Esophagus squamous epithelium (tissue), 5 donors: ENCODE results near the gene PEX7. TPM values are rescaled to one million over a fixed set of nuclear protein-coding genes. Genes with fewer than 3 reads are reported as not detected.
"Not testable (repeated sequence)": the region's sequence is repeated elsewhere in the genome, so short reads cannot be mapped to it uniquely, and the experiment has no call there.

ENCODE experiments used
- DNase-seq: peaks from one replicate; lab custom pipeline; 2025; lab: John Stamatoyannopoulos, UW
- H3K27ac ChIP-seq, 4 donors: fragments of 200-600 bp; sonication (generic); one replicate each; pipeline ENCODE4 v1.5.1; 2016 to 2019; ENCODE audit warnings: mild to moderate bottlenecking in 1 of 4
- H3K27me3 ChIP-seq, 4 donors: fragments of 200-600 bp; sonication (generic); 1 replicate in 3 of 4; 2 replicates in 1 of 4; pipeline versions ENCODE4 v1.5.1 to v1.6.0; 2017 to 2021; ENCODE audit warnings: antibody characterized with exemption in 1 of 4
- H3K36me3 ChIP-seq, 3 donors: fragments of 200-600 bp; sonication (generic); one replicate each; pipeline ENCODE4 v1.5.1; 2016 to 2019
- H3K4me1 ChIP-seq, 3 donors: fragments of 200-600 bp; sonication (generic); one replicate each; pipeline ENCODE4 v1.5.1; 2017 to 2019
- H3K4me3 ChIP-seq, 4 donors: fragments of 200-600 bp; sonication (generic); 1 replicate in 3 of 4; 2 replicates in 1 of 4; pipeline ENCODE4 v1.5.1; 2016 to 2019; ENCODE audit warnings: mild to moderate bottlenecking in 2 of 4, moderate library complexity in 1 of 4
- H3K9me3 ChIP-seq, 3 donors: fragments of 200-600 bp; sonication (generic); one replicate each; pipeline ENCODE4 v1.5.1; 2016 to 2019
- POLR2A ChIP-seq, 4 donors: fragments of 450-650 bp; IDR thresholded peaks; one replicate each; pipeline ENCODE4 v1.6.1; 2017; ENCODE audit warnings: antibody characterized with exemption in 4 of 4, mild to moderate bottlenecking in 4 of 4, moderate library complexity in 3 of 4
- WGBS, 2 donors: methylation state at CpG; one replicate each; pipeline ENCODE4 v1.1.5; 2018; 5-methylcytosine and 5-hydroxymethylcytosine counted together
- intact Hi-C: fragments of 100-400 bp; cut with DNase I; formaldehyde crosslinking; loops from one replicate; pipeline ENCODE4 v1.15.0; 2022
- total RNA-seq, 4 donors: library from RNA; depleted of rRNA; stranded (reverse); fragments of >200 nt; gene quantifications; one replicate each; pipeline ENCODE4 v1.1.0, GENCODE V29; 2016
- TF ChIP-seq, protein P1 (sequence below), 6 experiments: fragments of 450-650 bp in 4 of 6; fragments of 200-600 bp in 2 of 6; sonication (generic) in 2 of 6; IDR thresholded peaks; one replicate each; pipeline ENCODE4 v1.5.1; 2016 to 2019; ENCODE audit warnings: antibody characterized with exemption in 6 of 6, mild to moderate bottlenecking in 4 of 6, moderate library complexity in 4 of 6
- donor health status: DM: yes; HTN: yes; CAD: no.

The PEX7 gene
- total RNA-seq, 4 donors from 2014 or later = 5.4 to 14.2 (median 11.8) TPM

- WGBS, 2 donors = 84 to 96% methylated on average over 1 of the region's 1 CpG
- H3K9me3 ChIP-seq = no peaks in the 10 kb centered on the region
- no peaks in the 10 kb centered on the region for H3K4me1 ChIP-seq
- no peaks in the 10 kb centered on the region for H3K36me3 ChIP-seq
- H3K4me3 ChIP-seq = no peak overlapping the region
- no peak for TF ChIP-seq POLR2A (IDR thresholded peaks at IDR 0.05)
- TF ChIP-seq, protein P1, sequence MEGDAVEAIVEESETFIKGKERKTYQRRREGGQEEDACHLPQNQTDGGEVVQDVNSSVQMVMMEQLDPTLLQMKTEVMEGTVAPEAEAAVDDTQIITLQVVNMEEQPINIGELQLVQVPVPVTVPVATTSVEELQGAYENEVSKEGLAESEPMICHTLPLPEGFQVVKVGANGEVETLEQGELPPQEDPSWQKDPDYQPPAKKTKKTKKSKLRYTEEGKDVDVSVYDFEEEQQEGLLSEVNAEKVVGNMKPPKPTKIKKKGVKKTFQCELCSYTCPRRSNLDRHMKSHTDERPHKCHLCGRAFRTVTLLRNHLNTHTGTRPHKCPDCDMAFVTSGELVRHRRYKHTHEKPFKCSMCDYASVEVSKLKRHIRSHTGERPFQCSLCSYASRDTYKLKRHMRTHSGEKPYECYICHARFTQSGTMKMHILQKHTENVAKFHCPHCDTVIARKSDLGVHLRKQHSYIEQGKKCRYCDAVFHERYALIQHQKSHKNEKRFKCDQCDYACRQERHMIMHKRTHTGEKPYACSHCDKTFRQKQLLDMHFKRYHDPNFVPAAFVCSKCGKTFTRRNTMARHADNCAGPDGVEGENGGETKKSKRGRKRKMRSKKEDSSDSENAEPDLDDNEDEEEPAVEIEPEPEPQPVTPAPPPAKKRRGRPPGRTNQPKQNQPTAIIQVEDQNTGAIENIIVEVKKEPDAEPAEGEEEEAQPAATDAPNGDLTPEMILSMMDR (IDR thresholded peaks at IDR 0.05) = no peak
- intact Hi-C loops = no loop called here
- no peak overlapping the region for H3K27ac ChIP-seq
- no peak for DNase-seq
- H3K27me3 ChIP-seq = no peaks in the 10 kb centered on the region
Measured at GRCh38 chr6:136803608-136804007, 18.8 kb upstream of the PEX7 start.

GRCh38 chr6:136809091-136809860, 13.1 kb upstream of the PEX7 start:
- Histone ChIP-seq H3K4me3 (no peak overlapping the region), H3K27me3 (no peaks in the 10 kb centered on the region), H3K27ac (no peak overlapping the region), H3K9me3 (no peaks in the 10 kb centered on the region), H3K36me3 (no peaks in the 10 kb centered on the region), H3K4me1 (no peaks in the 10 kb centered on the region)
- DNase-seq = no peak
- intact Hi-C loops = no loop called here
- 75 to 79% methylated on average over 6 to 7 of the region's 7 CpGs for WGBS, 2 donors
- no peak for TF ChIP-seq POLR2A (IDR thresholded peaks at IDR 0.05)

DNA sequence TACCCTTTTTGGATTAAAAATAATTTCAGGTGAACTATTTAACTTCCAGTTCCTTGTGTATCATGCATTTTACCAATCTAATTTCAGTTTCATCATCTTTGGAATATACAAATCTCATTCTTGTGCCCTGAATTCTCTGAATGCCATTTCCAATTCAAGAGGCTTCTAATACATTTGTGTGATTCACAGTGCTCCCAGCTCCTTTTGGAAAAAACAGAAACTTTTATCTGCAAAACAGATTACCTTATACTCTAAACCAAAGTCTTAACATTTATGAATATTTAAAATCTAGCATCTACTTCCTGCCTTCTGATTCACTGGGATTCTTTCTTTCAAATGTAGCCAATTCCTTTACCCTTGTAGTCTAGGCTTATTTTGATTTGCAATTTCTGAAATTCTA, 11.1 kb upstream of the PEX7 start:
- Histone ChIP-seq H3K4me3 (no peak overlapping the region), H3K36me3 (no peaks in the 10 kb centered on the region), H3K9me3 (no peaks in the 10 kb centered on the region), H3K27ac (no peak overlapping the region), H3K27me3 (no peaks in the 10 kb centered on the region), H3K4me1 (no peaks in the 10 kb centered on the region)
- TF ChIP-seq, protein P1 (IDR thresholded peaks at IDR 0.05) = no peak
- no peak for TF ChIP-seq POLR2A (IDR thresholded peaks at IDR 0.05)
- intact Hi-C loops = no loop called here
- no peak for DNase-seq

DNA sequence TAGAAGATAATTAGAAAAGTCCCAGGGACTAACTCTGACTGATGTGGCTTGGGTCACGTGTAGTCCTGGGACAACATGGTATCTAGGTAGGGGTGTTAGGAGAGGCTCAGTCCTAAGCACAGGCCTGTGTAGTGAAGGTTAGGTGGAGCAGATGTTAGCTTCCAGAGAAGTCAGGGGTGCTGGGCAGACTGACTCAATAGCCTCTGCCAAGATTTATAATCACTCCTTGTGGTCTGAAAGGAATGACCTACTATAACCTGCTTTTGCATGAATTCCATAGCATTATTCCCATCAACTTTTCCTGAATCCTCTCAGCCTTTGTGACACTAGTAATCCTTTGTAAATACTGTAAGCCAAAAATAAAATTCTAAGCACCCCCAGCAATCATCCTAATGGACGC, 10.2 kb upstream of the PEX7 start:
- DNase-seq = no peak
- H3K36me3 ChIP-seq = no peaks in the 10 kb centered on the region
- 86 to 92% methylated on average over 2 of the region's 2 CpGs for WGBS, 2 donors
- H3K27me3 ChIP-seq = peaks cover 0 to 3% (median 0%) of the 10 kb centered on the region in 4 donors
- H3K4me1 ChIP-seq = no peaks in the 10 kb centered on the region
- H3K4me3 ChIP-seq = no peak overlapping the region
- H3K9me3 ChIP-seq = no peaks in the 10 kb centered on the region
- intact Hi-C loops = no loop called here
- H3K27ac ChIP-seq = no peak overlapping the region
- no peak for TF ChIP-seq POLR2A (IDR thresholded peaks at IDR 0.05)
- TF ChIP-seq, protein P1 (IDR thresholded peaks at IDR 0.05) = no peak

- H3K27ac ChIP-seq, H3K27me3 ChIP-seq, H3K9me3 ChIP-seq, H3K36me3 ChIP-seq, H3K4me1 ChIP-seq, DNase-seq, intact Hi-C loops, H3K4me3 ChIP-seq: not testable (repeated sequence)
- 67 to 73% methylated on average over 1 of the region's 1 CpG for WGBS, 2 donors
Measured at GRCh38 chr6:136815608-136816007, 6.8 kb upstream of the PEX7 start.

DNA sequence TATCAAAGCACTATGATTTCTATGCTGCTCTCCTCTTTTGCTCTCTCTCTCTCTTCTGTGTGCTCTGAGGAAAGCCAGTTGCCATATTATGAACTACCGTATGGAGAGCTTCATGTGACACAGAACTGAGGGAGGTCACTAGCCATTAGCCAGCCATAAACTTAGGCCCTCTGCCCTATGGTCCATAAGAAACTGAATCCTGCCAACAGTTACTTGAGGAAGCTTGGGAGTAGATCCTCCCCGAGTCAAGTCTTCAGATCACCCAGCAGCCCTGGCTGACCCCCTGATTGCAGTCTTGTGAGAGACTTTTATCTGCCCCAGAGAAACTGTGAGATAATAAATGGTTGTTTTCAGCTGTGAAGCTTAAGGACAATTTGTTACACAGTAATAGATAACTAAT, 5.7 kb upstream of the PEX7 start:
- Histone ChIP-seq H3K9me3 (no peaks in the 10 kb centered on the region), H3K4me3 (no peak overlapping the region), H3K27ac (no peak overlapping the region), H3K4me1 (peaks cover 0 to 2% (median 0%) of the 10 kb centered on the region in 3 donors), H3K27me3 (peaks cover 0 to 3% (median 0%) of the 10 kb centered on the region in 4 donors), H3K36me3 (no peaks in the 10 kb centered on the region)
- DNase-seq = no peak
- TF ChIP-seq, protein P1 (IDR thresholded peaks at IDR 0.05) = no peak
- no peak for TF ChIP-seq POLR2A (IDR thresholded peaks at IDR 0.05)
- WGBS, 2 donors = 88 to 95% methylated on average over 1 to 2 of the region's 2 CpGs
- intact Hi-C loops = no loop called here
